LoVo (cell line): ENCODE measurements around the gene GRM5.

Experiments used
- DNase-seq: peaks from one replicate; pipeline ENCODE4 v3.0.0-alpha.2; 2016; ENCODE audit warnings: low spot score

The GRM5 gene

GRCh38 chr11:88701816-88702215 lies 364.0 kb downstream of the GRM5 start:
- DNase-seq = no peak

GRCh38 chr11:88697139-88697538 lies 368.6 kb downstream of the GRM5 start:
- no peak for DNase-seq

- DNase-seq = no peak
Measured at GRCh38 chr11:88695689-88696414, 369.9 kb downstream of the GRM5 start.

- DNase-seq = no peak
Measured at GRCh38 chr11:88692306-88693086, 373.3 kb downstream of the GRM5 start.

- no peak for DNase-seq
Measured at GRCh38 chr11:88689548-88690240, 376.1 kb downstream of the GRM5 start.

GRCh38 chr11:88683024-88683423 lies 382.8 kb downstream of the GRM5 start:
- no peak for DNase-seq

GRCh38 chr11:88680806-88681205 lies 385.0 kb downstream of the GRM5 start:
- DNase-seq = no peak

- no peak for DNase-seq
Measured at GRCh38 chr11:88666364-88666763, 399.4 kb downstream of the GRM5 start.

GRCh38 chr11:88657076-88657738 lies 408.6 kb downstream of the GRM5 start:
- no peak for DNase-seq

- no peak for DNase-seq
Measured at GRCh38 chr11:88656283-88656682, 409.5 kb downstream of the GRM5 start.

- DNase-seq = no peak
Measured at GRCh38 chr11:88655656-88656055, 410.1 kb downstream of the GRM5 start.

- no peak for DNase-seq
Measured at GRCh38 chr11:88655196-88655595, 410.6 kb downstream of the GRM5 start.

- no peak for DNase-seq
Measured at GRCh38 chr11:88651556-88651955, 414.2 kb downstream of the GRM5 start.

GRCh38 chr11:88644724-88645123 lies 421.1 kb downstream of the GRM5 start:
- no peak for DNase-seq

GRCh38 chr11:88632163-88632562 lies 433.6 kb downstream of the GRM5 start:
- no peak for DNase-seq

GRCh38 chr11:88631497-88631896 lies 434.3 kb downstream of the GRM5 start:
- no peak for DNase-seq

GRCh38 chr11:88629496-88629895 lies 436.3 kb downstream of the GRM5 start:
- no peak for DNase-seq

GRCh38 chr11:88626216-88626615 lies 439.6 kb downstream of the GRM5 start:
- no peak for DNase-seq

- no peak for DNase-seq
Measured at GRCh38 chr11:88623531-88623930, 442.3 kb downstream of the GRM5 start.

- no peak for DNase-seq
Measured at GRCh38 chr11:88620568-88621130, 445.1 kb downstream of the GRM5 start.

- DNase-seq = no peak
Measured at GRCh38 chr11:88619656-88620385, 446.0 kb downstream of the GRM5 start.
